Activated naive CD4-positive, alpha-beta T cell (primary cell): ENCODE results near the gene FOXD4L6.
"Not testable (repeated sequence)": the region's sequence is repeated elsewhere in the genome, so short reads cannot be mapped to it uniquely, and the experiment has no call there.

Experiments
- DNase-seq, 4 experiments: peaks; one replicate each; lab custom pipeline; 2025; lab: John Stamatoyannopoulos, UW

The FOXD4L6 gene

DNA sequence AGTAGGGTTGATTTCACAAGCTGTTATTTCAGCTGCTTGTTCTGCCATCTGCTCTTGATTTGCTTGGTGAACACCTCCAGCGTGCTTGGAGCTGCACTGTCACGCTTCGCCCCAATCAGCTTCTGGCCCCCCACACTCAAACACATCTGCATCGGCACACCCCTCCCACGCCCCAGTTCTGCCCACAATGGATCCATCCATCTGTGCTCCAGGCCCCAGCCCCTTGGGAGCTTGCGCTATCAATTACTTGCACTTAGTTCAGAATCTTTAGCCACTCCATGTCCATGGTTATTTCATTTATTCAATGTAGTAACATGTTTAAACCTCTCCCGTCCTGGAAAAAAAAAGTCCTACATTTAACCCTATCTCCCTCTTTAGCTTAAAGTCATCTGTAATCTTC lies 28.0 kb downstream of the FOXD4L6 start:
- DNase-seq, result not testable (repeated sequence)

DNA sequence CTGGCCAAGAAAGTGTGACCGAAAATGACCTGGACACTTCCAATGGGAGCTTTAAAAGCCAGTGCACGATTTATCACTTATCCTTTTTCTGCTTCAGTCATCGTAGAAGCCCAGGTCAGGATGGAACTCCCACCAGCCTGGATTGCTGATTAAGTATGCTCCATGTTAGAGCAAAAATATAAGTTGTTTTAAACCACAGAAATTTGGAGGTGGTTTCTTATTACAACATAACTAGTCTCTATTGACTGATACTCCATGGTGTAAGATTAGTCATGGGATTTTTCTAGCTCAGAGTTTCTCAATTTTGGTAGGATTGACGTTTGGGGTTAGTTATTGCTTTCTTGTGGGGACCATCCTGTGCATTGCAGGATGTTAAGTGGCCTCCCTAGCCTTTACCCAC lies 29.7 kb downstream of the FOXD4L6 start:
- not testable (repeated sequence) for DNase-seq

- DNase-seq, result not testable (repeated sequence)
Observed at GRCh38 chr9:41095060-41095459, 33.4 kb downstream of the FOXD4L6 start.

DNA sequence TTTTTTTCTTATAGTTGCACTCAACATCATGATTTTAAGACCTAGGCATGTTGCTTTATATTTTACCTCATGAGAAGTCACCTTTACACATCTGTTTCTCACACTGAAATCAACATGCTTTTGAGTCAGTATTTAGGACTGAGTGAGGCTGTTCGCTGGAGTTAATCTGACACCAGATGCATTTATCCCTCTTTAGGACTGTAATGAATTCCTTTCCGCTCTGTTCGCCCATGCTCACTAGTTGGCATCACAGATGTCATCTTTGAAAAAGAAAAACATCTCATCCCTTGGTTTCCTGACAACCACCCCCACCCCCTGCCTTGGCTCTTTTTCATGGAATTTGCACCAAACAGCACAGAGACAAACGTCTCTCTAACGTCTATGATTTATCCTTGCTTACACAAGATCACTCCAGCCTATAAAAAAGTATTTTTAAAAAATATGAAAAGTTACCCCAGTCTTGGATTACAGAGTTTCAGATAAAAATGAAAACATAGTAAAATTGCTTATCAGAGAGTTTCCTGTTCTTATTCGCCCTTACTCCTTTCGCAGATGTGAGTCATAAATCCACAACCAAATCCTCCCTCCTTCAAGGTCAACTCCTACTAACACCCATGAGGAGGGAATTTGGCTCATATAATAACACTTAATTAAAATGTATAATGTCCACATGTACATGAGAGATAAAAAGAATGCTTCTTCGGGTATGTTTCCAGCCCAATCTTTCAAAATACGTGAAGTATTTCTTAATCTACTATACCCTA lies 34.3 kb downstream of the FOXD4L6 start:
- DNase-seq, result not testable (repeated sequence)

DNA sequence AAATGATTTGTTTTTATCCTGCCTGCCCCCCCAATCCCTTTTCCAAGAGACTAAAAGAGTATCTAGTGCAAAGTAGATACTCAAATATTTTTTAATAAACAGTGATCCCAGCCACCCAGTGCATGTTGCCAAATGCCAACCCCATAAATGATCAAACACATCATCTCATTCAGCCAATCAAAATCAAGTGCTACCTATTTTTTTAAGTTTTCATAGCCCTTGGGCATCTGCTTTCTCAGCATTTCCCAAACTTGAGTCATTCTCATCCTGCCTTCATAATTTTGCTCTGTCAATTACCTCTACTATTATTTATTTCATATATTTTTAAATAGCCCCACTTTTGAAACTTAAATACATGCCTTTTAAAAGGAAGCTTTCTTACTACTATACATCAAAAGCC lies 37.6 kb downstream of the FOXD4L6 start:
- DNase-seq, result not testable (repeated sequence)

DNA sequence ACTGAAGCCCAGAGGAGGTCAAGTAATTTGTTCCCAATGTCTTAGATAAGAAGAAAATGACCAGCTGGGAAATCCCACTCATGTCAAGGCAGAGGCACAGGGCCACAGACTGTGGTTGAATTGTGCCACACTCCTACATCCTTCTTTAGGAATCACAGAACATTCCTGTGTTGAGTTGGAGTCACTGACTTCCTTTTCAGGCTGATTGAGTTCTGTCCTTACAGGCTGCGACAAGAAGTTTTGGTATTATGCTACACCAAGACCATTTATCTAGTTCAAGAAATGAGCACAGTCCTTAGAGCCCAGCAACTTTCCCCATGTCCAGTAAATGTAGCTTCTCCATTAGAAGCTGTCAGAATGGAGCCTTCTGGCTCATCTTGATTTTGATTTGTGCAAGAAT lies 38.1 kb downstream of the FOXD4L6 start:
- not testable (repeated sequence) for DNase-seq

GRCh38 chr9:41088450-41089059 lies 39.9 kb downstream of the FOXD4L6 start:
- not testable (repeated sequence) for DNase-seq

- not testable (repeated sequence) for DNase-seq
Observed at GRCh38 chr9:41087929-41088328, 40.6 kb downstream of the FOXD4L6 start.

DNA sequence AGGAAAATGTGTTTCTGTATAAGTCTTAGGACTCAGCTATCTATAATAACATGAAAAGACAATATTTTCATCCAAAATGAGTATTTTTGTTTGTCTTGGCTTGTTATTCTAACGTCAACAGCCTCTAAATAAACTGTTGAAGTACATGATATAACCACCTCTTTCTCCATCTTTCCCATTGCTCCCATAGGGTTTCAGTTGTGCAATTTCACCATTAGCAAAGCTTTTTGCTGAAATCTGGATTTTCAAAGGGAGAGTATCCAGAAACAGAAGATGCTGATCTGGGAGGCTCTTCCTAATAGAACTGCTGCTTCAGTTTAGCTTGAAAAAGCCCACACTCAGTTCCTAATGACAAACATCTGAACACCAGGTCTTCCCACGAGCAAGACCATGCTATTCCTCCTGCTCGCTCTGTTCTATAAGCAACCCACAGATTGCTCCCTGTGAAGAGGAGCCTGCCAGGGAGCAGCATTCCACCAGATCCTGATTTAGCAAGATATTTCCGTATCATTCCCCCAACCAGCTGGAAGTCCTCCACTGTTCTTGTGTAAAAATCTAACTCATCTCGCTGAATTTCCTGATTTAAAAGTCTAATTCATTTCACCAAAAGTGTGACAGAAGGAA lies 41.2 kb downstream of the FOXD4L6 start:
- DNase-seq, result not testable (repeated sequence)

DNA sequence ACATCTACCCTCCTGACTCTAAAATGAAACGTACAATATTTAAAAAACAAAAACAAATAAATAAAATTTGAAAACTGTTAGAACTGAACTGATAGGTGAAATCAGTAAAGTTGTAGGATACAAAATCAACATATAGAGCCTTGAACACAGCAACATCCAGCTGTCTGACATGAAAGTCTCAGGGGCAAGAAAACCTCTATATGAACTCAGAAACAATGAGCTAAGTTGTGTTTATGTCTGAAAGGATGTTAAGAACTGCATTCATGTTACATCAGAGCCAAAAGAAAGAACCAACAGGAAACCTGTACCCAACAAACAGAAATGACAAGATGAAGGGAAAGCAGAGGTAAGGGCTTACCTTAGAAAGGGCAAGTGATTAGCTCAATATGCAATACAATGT lies 41.8 kb downstream of the FOXD4L6 start:
- not testable (repeated sequence) for DNase-seq

- not testable (repeated sequence) for DNase-seq
Observed at GRCh38 chr9:41086215-41086614, 42.3 kb downstream of the FOXD4L6 start.

- DNase-seq, result not testable (repeated sequence)
Observed at GRCh38 chr9:41082358-41082757, 46.1 kb downstream of the FOXD4L6 start.

GRCh38 chr9:41079464-41079863 lies 49.0 kb downstream of the FOXD4L6 start:
- DNase-seq, result not testable (repeated sequence)

- not testable (repeated sequence) for DNase-seq
Observed at GRCh38 chr9:41077586-41077985, 50.9 kb downstream of the FOXD4L6 start.
